ENCODE data around the gene CUL7. TPM values are rescaled to one million over a fixed set of nuclear protein-coding genes. Genes with fewer than 3 reads are reported as not detected.

The CUL7 gene
- total and polyA plus RNA-seq, 9 of the 15 experiments (the other 6 are each of a cell fraction or from before 2014, with no cell fraction given): 0.44 to 20.1 (median 8.6) TPM

- 0 out of 2 replicates have a peak, but pooled peaks have one; percentile 41 for TF ChIP-seq PREB (CRISPR knock-in tag; IDR thresholded peaks at IDR 0.05)
- peak; percentile 97 for TF ChIP-seq POLR2A (conservative IDR thresholded peaks at IDR 0.05)
- no peak for TF ChIP-seq COPS2 (conservative IDR thresholded peaks at IDR 0.05)
- TF ChIP-seq RERE (CRISPR knock-in tag; IDR thresholded peaks at IDR 0.05; ENCODE audit: borderline replicate concordance): no peak
- no peak for TF ChIP-seq RBM25 (IDR thresholded peaks at IDR 0.05; ENCODE audit: low read depth, low read length, severe bottlenecking)
- TF ChIP-seq ZNF354B (CRISPR knock-in tag; IDR thresholded peaks at IDR 0.05): no peak
- TF ChIP-seq ZNF764 (CRISPR knock-in tag; IDR thresholded peaks at IDR 0.05; ENCODE audit: low read depth): no peak
- TF ChIP-seq NR3C1 (CRISPR knock-in tag; IDR thresholded peaks at IDR 0.05): no peak
- peak; percentile 94 for TF ChIP-seq EP400 (IDR thresholded peaks at IDR 0.05)
- no peak for TF ChIP-seq ZNF143 (CRISPR knock-in tag; IDR thresholded peaks at IDR 0.05)
- TF ChIP-seq CHD2 (IDR thresholded peaks at IDR 0.05; ENCODE audit: low read depth, low read length): peak; percentile 88
- no peak for TF ChIP-seq RFX1 (IDR thresholded peaks at IDR 0.05)
- no peak for TF ChIP-seq HMG20B (CRISPR knock-in tag; IDR thresholded peaks at IDR 0.05)
- TF ChIP-seq TEAD4 (IDR thresholded peaks at IDR 0.05; ENCODE audit: low read length): no peak
- no peak for TF ChIP-seq TEAD4 (CRISPR knock-in tag; IDR thresholded peaks at IDR 0.05; ENCODE audit: borderline replicate concordance)
- TF ChIP-seq MYC (IDR thresholded peaks at IDR 0.05; ENCODE audit: low read depth, low read length): peak; percentile 88
- TF ChIP-seq MYC (CRISPR knock-in tag; IDR thresholded peaks at IDR 0.05; ENCODE audit: borderline replicate concordance, low read depth): no peak; the same call in 1 of the 2 replicates
- no peak for TF ChIP-seq CREBBP (IDR thresholded peaks at IDR 0.05; ENCODE audit: low read depth, low read length)
- no peak for TF ChIP-seq ELF4 (CRISPR knock-in tag; IDR thresholded peaks at IDR 0.05)
- TF ChIP-seq PHB (CRISPR knock-in tag; IDR thresholded peaks at IDR 0.05): no peak
- TF ChIP-seq ARID3B (CRISPR knock-in tag; IDR thresholded peaks at IDR 0.05; ENCODE audit: borderline replicate concordance): no peak
- TF ChIP-seq OTX1 (CRISPR knock-in tag; IDR thresholded peaks at IDR 0.05): 0 out of 2 replicates have a peak, but pooled peaks have one; percentile 74
- TF ChIP-seq RUNX1 (IDR thresholded peaks at IDR 0.05; ENCODE audit: low read depth): no peak
Observed at GRCh38 chr6:43059168-43060033, 5.8 kb upstream of the CUL7 start, which contains the start of the genes KLC4 and MRPL2 (continued).
